Left ventricle myocardium inferior (tissue), 1 donor: ENCODE data around the gene GTF3C1. TPM values are rescaled to one million over a fixed set of nuclear protein-coding genes. Genes with fewer than 3 reads are reported as not detected.

Experiments
- DNase-seq: peaks from one replicate; pipeline ENCODE4 v3.0.0-alpha.2; 2020
- H3K27ac ChIP-seq: fragments of 200-600 bp; replicated peaks from 2 replicates; pipeline ENCODE4 v1.8.0; 2021
- H3K27me3 ChIP-seq: fragments of 200-600 bp; 2 replicates; pipeline ENCODE4 v1.8.0; 2021; ENCODE audit warnings: low read depth
- H3K36me3 ChIP-seq: fragments of 200-600 bp; 2 replicates; pipeline ENCODE4 v1.8.0; 2021
- H3K4me1 ChIP-seq: fragments of 200-600 bp; 2 replicates; pipeline ENCODE4 v1.8.0; 2021
- H3K4me3 ChIP-seq: fragments of 200-600 bp; 2 replicates; pipeline ENCODE4 v1.8.0; 2021; ENCODE audit warnings: mild to moderate bottlenecking, moderate library complexity
- H3K9me3 ChIP-seq: fragments of 200-600 bp; replicated peaks from 2 replicates; pipeline ENCODE4 v1.8.0; 2021
- CTCF ChIP-seq: fragments of 200-600 bp; IDR thresholded peaks from 2 replicates; pipeline ENCODE4 v1.8.0; 2021; ENCODE audit warnings: antibody characterized with exemption, mild to moderate bottlenecking, borderline replicate concordance
- intact Hi-C: fragments of 100-400 bp; cut with micrococcal nuclease; formaldehyde crosslinking; loops from one replicate; pipeline ENCODE4 v1.11.0; 2022
- total RNA-seq: library from RNA; stranded (reverse); fragmentation: NEBNext Ultra II Directional; extraction: Animal tissue kit (Norgen Biotek cat#: 25700); gene quantifications from one replicate; pipeline ENCODE4 v1.2.1, GENCODE V29; 2021
- donor health status: DM: no; HTN: yes; CAD: no; lungs with severe emphysema.

GTF3C1 gene
- total RNA-seq, 1 donor from 2014 or later, result 46.9 TPM

- TF ChIP-seq CTCF, result no peak
- Histone ChIP-seq H3K27me3 (peaks cover 76% of the 10 kb centered on the region), H3K4me1 (no peaks in the 10 kb centered on the region), H3K27ac (no peak overlapping the region), H3K9me3 (no peaks in the 10 kb centered on the region), H3K36me3 (no peaks in the 10 kb centered on the region), H3K4me3 (no peak overlapping the region)
- DNase-seq, result no peak
- intact Hi-C loops, result no loop called here
These were observed 119.2 kb downstream of the GTF3C1 start for GRCh38 chr16:27430512-27430911.

GRCh38 chr16:27429981-27430441 is 119.7 kb downstream of the GTF3C1 start:
- H3K27me3 ChIP-seq, result peaks cover 76% of the 10 kb centered on the region
- H3K4me3 ChIP-seq, result no peak overlapping the region
- H3K4me1 ChIP-seq, result no peaks in the 10 kb centered on the region
- no peak for TF ChIP-seq CTCF
- H3K36me3 ChIP-seq, result no peaks in the 10 kb centered on the region
- no peaks in the 10 kb centered on the region for H3K9me3 ChIP-seq
- H3K27ac ChIP-seq, result no peak overlapping the region
- intact Hi-C loops, result no loop called here
- DNase-seq, result no peak

GRCh38 chr16:27429330-27429871 is 120.3 kb downstream of the GTF3C1 start:
- intact Hi-C loops, result no loop called here
- Histone ChIP-seq H3K36me3 (no peaks in the 10 kb centered on the region), H3K27me3 (peaks cover 76% of the 10 kb centered on the region), H3K9me3 (no peaks in the 10 kb centered on the region), H3K4me3 (no peak overlapping the region), H3K27ac (no peak overlapping the region), H3K4me1 (no peaks in the 10 kb centered on the region)
- DNase-seq, result no peak
- TF ChIP-seq CTCF, result no peak

- intact Hi-C loops, result no loop called here
- TF ChIP-seq CTCF, result no peak
- Histone ChIP-seq H3K27me3 (peaks cover 66% of the 10 kb centered on the region), H3K4me1 (no peaks in the 10 kb centered on the region), H3K4me3 (no peak overlapping the region), H3K27ac (no peak overlapping the region), H3K36me3 (no peaks in the 10 kb centered on the region), H3K9me3 (peaks cover 4% of the 10 kb centered on the region)
- DNase-seq, result no peak
These were observed 121.5 kb downstream of the GTF3C1 start for GRCh38 chr16:27428026-27428785.

- Histone ChIP-seq H3K27ac (no peak overlapping the region), H3K27me3 (peaks cover 59% of the 10 kb centered on the region), H3K36me3 (no peaks in the 10 kb centered on the region), H3K4me3 (no peak overlapping the region), H3K4me1 (no peaks in the 10 kb centered on the region), H3K9me3 (peaks cover 11% of the 10 kb centered on the region)
- DNase-seq, result no peak
- TF ChIP-seq CTCF, result no peak
- intact Hi-C loops, result no loop called here
These were observed 122.2 kb downstream of the GTF3C1 start for GRCh38 chr16:27427538-27427937.
